HG03442 (cell line): ENCODE data around the gene TPSD1.
"Not testable (repeated sequence)": the region's sequence is repeated elsewhere in the genome, so short reads cannot be mapped to it uniquely, and the experiment has no call there.

Source experiments
- ATAC-seq: cut with Tn5 transposase; IDR thresholded peaks from one replicate; pipeline ENCODE4 v1.9.1; 2021; ENCODE audit warnings: mild to moderate bottlenecking, moderate library complexity; ENCODE audit not compliant: unreplicated experiment

The TPSD1 gene

DNA sequence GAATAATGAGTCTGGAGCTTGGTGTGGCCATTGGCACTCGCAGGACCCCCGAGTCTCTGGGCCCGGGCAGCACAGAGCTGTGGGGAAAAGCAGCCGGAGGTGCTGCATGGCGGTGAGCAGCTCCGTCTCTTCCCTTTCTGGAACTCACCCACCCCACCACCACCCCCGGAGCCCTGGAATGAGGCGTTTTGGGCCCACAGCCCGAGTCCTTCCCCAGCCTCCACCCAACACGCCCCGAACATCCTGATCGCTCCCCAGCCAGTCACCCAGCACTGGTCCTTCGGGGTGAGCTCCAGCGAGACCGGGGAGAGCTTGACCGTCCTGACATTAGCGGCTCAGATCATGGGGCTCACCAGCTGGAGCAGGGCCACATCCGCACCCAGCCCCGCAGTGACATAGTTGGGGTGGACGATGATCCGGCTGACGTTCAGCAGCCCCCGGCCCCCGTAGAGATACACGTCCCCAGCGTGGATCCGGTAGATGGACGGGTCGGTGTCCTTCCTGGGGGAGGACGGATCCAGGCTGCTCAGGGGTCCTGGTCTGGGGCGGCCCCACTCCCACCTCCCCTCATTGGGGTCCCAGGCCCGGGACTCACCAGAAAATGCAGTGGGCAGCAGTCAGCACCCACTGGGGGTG is 6.5 kb downstream of the TPSD1 start:
- ATAC-seq: no peak

DNA sequence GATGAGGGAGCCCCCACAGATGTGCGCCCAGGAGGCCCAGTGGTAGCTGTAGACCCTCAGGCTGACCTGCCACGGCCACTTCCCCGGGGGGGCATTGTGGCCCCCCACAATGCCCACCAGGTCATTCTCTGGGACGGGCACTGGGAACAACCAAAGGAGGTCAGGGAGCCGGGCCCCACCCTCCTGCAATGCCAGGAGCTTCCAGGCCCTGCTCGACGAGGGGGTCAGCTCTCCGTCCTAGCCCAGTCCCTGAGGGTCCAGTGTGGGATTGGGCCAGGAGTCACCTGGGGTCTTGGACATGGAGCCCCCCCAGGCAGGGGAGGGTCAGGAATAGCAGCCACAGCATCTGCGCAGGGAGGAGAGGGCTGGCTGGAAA is 7.0 kb downstream of the TPSD1 start:
- ATAC-seq: no peak

- no peak for ATAC-seq
These were observed 7.9 kb downstream of the TPSD1 start for GRCh38 chr16:1263591-1264344.

- no peak for ATAC-seq
These were observed 8.6 kb downstream of the TPSD1 start for GRCh38 chr16:1264345-1265089.

DNA sequence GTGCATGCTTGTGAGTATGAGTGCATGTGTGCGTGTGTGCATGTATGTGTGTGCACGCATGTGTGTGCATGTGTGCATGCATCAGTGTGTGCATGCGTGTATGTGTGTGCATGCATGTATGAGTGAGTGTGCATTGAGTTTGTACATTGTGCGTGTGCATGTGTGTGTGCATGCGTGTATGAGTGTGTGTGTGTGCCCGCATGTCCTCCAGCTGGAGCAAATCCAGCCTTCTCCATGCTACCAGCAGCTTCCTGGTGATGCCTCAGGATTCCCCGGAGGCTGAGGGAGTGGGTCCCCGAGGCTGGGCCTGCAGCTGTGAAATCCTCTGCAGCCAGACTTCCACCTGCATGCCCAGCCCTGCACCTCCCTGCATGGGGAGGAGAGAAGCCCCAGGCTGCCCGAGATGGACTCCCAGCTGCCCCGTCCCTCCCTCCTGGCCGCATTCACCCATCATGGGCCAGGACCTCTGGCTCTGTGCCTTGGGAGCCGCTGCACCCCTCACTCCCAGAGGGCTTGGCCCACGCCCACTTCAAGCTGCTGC is 9.3 kb downstream of the TPSD1 start:
- ATAC-seq: no peak

DNA sequence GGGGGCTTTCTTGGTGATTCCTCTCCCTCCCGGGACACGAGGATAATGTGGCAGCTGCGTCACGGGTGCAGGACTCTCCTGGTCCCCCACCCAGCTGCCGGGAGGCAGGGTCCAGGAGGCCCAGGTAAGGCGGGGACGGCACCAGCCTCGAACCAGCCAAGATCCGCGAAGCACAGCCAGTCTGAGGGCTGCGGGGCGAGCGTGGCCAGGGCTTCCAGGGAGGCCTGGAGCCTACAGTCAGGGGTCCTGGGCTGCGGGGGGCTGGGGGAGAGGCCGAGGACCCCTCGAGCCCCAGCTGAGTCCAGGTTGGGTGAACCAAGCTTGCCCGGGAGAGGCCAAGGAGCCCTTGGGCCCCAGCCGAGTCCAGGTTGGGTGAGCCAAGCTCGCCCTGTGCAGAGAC is 10.0 kb downstream of the TPSD1 start:
- ATAC-seq: no peak

DNA sequence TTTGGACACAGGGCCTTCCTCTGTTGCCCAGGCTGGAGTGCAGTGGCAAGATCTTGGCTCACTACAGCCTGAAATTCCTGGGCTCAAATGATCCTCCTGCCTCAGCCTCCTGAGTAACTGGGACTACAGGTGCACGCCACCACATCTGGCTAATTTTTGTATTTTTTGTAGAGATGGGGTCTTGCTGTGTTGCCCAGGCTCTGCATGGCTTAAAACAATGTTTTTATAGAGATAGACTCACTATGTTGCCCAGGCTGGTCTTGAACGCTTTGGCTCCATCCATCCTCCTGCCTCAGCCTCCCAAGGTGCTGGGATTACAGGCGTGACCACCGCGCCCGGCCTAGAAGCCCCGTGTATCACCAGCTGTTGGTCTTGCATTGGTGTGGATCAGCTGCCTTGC is 13.5 kb downstream of the TPSD1 start:
- ATAC-seq: not testable (repeated sequence)

DNA sequence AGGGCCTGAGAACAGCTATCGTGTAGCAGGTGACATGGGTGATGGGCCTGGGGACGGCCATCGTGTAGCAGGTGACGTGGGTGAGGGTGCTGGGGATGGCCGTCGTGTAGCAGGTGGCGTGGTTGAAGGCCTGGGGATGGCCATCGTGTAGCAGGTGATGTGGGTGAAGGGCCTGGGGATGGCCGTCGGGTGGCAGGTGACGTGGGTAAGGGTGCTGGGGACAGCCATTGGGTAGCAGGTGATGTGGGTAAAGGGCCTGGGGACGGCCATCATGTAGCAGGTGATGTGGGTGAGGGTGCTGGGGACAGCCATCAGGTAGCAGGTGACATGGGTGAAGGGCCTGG is 15.5 kb downstream of the TPSD1 start:
- no peak for ATAC-seq

- not testable (repeated sequence) for ATAC-seq
These were observed 16.0 kb downstream of the TPSD1 start for GRCh38 chr16:1271724-1272413.

GRCh38 chr16:1272453-1273198 is 16.8 kb downstream of the TPSD1 start:
- ATAC-seq: no peak

GRCh38 chr16:1273816-1274215 is 17.9 kb downstream of the TPSD1 start:
- ATAC-seq: no peak

DNA sequence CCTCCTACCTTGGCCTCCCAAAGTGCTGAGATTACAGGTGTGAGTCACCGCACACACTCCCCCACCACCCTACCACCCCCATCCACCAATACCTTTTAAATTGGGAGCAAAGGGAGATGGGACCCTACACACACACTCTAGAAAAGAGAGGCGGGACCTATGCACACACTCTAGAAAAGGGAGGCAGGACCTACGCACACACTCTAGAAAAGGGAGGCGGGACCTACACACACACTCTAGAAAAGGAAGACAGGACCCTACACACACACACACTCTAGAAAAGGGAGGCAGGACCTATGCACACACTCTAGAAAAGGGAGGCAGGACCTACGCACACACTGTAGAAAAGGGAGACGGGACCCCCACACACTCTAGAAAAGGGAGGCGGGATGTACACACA is 18.9 kb downstream of the TPSD1 start:
- no peak for ATAC-seq

DNA sequence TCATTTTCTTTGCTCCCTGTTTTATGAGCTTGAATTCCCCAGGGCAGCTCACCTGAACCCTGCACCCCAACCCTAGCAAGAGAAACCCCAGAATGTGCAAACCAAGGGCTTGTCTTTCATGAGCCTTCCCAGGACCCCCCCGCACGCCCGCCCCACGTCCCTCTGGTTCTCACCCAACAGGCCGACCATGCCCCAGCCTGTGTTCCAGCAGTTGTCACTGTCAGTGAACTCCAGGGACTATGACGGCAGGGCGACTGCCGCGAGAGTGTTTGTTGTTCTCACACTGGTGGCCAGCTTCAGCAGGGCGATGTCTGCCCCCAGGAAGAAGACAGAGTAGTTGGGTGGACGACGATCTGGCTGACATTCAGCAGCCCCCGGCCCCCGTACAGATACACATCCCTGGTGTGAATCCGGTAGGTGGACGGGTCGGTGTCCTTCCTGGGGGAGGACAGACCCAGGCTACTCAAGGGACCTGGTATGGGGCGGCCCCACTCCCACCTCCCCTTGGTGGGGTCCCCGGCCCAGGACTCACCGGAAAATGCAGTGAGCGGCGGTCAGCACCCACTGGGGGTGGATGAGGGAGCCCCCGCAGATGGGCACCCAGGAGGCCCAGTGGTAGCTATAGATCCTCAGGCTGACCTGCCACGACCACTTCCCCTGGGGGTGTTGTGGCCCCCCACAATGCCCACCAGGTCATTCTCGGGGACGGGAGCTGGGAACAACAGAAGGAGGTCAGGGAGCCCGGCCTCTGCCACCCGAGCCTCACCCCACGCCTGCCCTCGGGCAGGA is 20.1 kb downstream of the TPSD1 start:
- no peak for ATAC-seq

GRCh38 chr16:1276580-1276878 is 20.7 kb downstream of the TPSD1 start:
- ATAC-seq: no peak

DNA sequence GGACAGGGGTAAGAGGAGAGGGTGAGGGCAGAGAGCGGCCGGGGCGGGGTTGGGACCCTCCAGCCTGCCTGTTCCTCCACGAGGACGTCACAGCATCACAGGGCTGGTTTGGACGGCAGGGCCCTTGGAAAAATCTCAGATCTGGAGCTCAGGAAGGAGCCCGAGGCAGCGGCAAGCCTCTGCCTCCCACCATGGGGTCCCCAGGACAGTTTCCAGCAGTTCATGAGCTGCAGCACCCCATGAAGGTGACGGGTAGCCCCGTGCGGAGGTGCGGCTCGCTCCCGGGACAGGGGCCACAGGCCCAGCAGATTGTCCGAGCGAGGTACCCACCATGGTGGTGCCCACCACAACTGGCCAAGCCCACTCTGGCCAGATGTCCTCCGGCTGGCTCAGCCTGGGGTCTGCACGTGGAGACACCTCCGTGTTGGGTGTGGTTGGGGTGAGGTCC is 21.3 kb downstream of the TPSD1 start:
- ATAC-seq: no peak

DNA sequence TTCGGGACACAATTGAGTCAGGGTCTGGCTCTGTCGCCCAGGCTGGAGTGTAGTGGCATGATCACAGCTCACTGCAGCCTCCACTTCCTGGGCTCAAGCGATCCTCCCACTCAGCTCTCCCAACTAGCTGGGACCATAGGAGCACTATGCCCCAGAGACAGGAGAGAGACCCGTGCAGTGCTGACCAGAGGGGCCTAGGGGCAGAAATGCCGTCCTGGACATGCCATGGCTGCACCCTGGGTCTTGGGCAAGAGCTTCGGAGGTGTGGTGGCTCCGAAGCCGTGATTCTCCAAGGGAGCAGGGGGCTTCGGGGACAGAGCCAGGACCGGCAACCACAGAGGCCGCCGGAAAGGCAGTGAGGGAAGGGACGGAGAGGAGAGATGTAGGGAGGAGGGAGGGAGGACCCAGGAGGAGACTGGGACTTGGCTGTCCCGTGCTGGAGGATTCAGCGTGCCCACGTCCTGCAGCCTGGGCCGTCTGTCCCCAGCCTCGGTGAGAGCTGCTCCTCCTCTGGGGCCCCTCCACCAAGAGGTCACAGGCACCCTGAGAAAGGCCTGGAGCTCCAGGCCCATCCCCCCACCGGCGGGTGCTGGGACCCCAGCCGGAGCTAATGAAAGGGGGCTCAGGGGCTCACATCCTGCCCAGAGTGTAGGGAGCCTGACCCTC is 21.9 kb downstream of the TPSD1 start:
- ATAC-seq: no peak

DNA sequence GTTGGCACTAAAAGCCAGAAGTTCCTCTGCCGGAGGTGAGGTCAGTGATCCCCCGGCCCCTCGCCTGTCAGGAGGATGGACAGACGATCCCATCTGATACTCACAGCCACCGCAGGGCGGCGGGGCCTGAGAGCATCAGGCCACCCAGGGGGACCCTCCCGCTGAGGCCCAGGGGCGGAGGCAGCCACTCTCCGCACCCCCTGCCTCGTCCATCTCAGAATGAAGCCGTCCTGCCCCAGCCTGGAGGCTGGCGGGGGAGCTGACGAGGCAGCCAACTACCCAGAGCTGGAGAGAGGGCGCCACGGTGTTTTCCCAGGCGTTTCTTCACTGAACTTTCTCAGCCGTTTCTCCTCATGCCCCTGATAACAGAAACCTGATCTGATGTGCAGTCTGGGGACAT is 22.6 kb downstream of the TPSD1 start:
- ATAC-seq: no peak

DNA sequence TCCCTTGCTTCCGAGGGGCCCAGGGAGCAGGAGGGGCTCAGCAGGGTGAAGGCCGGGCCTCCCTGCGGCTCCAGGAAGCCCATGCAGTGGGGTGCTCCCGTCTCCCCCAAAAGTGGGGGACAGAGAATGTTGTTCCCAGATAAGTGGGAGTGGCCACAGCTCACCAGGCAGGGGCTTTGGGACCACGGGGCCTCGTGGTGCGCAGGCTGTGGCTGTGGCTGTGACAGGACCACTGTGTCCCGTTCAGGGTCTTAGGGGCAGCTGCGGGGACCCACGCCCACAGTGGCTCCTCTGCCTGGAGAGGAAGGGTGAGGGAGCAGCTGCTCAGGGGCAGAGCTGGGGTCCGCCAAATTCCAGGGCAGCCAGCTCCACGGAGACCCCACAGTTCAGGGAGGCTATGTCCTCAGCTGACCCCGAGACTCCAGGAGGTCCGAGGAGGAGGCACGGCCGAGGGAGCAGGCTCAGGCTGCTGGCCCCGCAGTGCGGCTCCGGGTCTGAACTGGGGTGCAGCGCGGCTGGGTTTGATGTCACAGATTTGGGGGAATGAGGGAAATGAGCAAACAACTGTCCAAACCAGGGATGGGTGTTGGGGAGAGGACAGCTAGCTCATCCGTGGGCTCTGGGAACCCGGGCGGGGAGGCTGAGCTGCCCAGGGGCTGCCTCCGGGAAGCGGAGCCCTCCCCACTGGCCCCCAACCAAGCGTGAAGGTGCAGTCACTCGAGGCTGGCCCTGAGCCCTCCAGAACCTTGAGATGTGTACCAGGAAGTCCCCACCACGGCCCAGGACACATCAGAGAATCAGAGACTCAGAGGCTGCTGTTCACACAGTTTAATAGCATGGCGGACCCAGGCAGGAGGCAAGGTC is 23.4 kb downstream of the TPSD1 start:
- no peak for ATAC-seq
